H9 (cell line): Measurements from ENCODE around the gene ZNRF3. TPM values are rescaled to one million over a fixed set of nuclear protein-coding genes. Genes with fewer than 3 reads are reported as not detected.

ENCODE experiments used
- DNase-seq: peaks from one replicate; pipeline ENCODE4 v3.0.0-alpha.2; 2017
- H2AFZ ChIP-seq: one replicate; pipeline ENCODE4 v1.6.1; 2013; ENCODE audit warnings: mild to moderate bottlenecking, low read length, control low read depth, moderate library complexity
- H2AK5ac ChIP-seq: 2 replicates; pipeline ENCODE4 v1.6.1; 2013; ENCODE audit warnings: low read length, control low read depth, mixed read lengths; ENCODE audit not compliant: insufficient read length
- H2BK120ac ChIP-seq: one replicate; pipeline ENCODE4 v1.6.1; 2013; ENCODE audit warnings: low read depth, mild to moderate bottlenecking, low read length, control low read depth, inconsistent platforms; ENCODE audit not compliant: poor library complexity, severe bottlenecking
- H2BK12ac ChIP-seq: 2 replicates; pipeline ENCODE4 v1.6.1; 2013; ENCODE audit warnings: low read length, control low read depth, mixed read lengths, low read depth; ENCODE audit not compliant: insufficient read length
- H2BK15ac ChIP-seq: 2 replicates; pipeline ENCODE4 v1.6.1; 2013; ENCODE audit warnings: low read depth, low read length, control low read depth
- H2BK20ac ChIP-seq: one replicate; pipeline ENCODE4 v1.6.1; 2013; ENCODE audit warnings: low read depth, mild to moderate bottlenecking, low read length, control low read depth, inconsistent platforms; ENCODE audit not compliant: poor library complexity, severe bottlenecking
- H2BK5ac ChIP-seq: 2 replicates; pipeline ENCODE4 v1.6.1; 2013; ENCODE audit warnings: low read length, control low read depth, mixed read lengths; ENCODE audit not compliant: insufficient read length
- H3K14ac ChIP-seq: 2 replicates; pipeline ENCODE4 v1.6.1; 2013; ENCODE audit warnings: low read length, control low read depth; ENCODE audit not compliant: insufficient read depth
- H3K18ac ChIP-seq: 2 replicates; pipeline ENCODE4 v1.6.1; 2013; ENCODE audit warnings: low read depth, mild to moderate bottlenecking, mixed read lengths, low read length, control low read depth; ENCODE audit not compliant: insufficient read length
- H3K23ac ChIP-seq: 2 replicates; pipeline ENCODE4 v1.6.1; 2013; ENCODE audit warnings: low read length, control low read depth, mixed read lengths, low read depth; ENCODE audit not compliant: insufficient read length
- H3K23me2 ChIP-seq: 2 replicates; pipeline ENCODE4 v1.6.1; 2013; ENCODE audit warnings: low read depth, mild to moderate bottlenecking, mixed read lengths, low read length, control low read depth; ENCODE audit not compliant: insufficient read length, poor library complexity, severe bottlenecking
- H3K27ac ChIP-seq: 2 replicates; pipeline ENCODE4 v1.5.1; 2013; ENCODE audit warnings: low read length, control low read depth, mixed read lengths, low read depth; ENCODE audit not compliant: insufficient read length
- H3K27me3 ChIP-seq: 2 replicates; pipeline ENCODE4 v1.6.1; 2013; ENCODE audit warnings: low read length, control low read depth, inconsistent platforms; ENCODE audit not compliant: insufficient read depth
- H3K4ac ChIP-seq: 2 replicates; pipeline ENCODE4 v1.6.1; 2013; ENCODE audit warnings: low read depth, mild to moderate bottlenecking, control low read depth, inconsistent platforms, low read length, moderate library complexity
- H3K4me1 ChIP-seq: 2 replicates; pipeline ENCODE4 v1.6.1; 2013; ENCODE audit warnings: low read length, control low read depth, inconsistent platforms; ENCODE audit not compliant: insufficient read depth
- H3K4me2 ChIP-seq: 2 replicates; pipeline ENCODE4 v1.6.1; 2013; ENCODE audit warnings: low read length, control low read depth, mixed read lengths; ENCODE audit not compliant: insufficient read length, insufficient read depth
- H3K56ac ChIP-seq: 2 replicates; pipeline ENCODE4 v1.6.1; 2013; ENCODE audit warnings: low read depth, mild to moderate bottlenecking, mixed read lengths, low read length, control low read depth; ENCODE audit not compliant: insufficient read length
- H3K79me1 ChIP-seq: 2 replicates; pipeline ENCODE4 v1.6.1; 2013; ENCODE audit warnings: low read depth, mild to moderate bottlenecking, moderate library complexity, low read length, control low read depth, inconsistent platforms; ENCODE audit not compliant: insufficient read depth, poor library complexity, severe bottlenecking
- H3K79me2 ChIP-seq: 2 replicates; pipeline ENCODE4 v1.6.1; 2013; ENCODE audit warnings: low read length, control low read depth, inconsistent platforms; ENCODE audit not compliant: insufficient read depth
- H3K9ac ChIP-seq: 2 replicates; pipeline ENCODE4 v1.6.1; 2013; ENCODE audit warnings: low read length, control low read depth, mixed read lengths; ENCODE audit not compliant: insufficient read length; ENCODE audit errors: extremely low read depth
- H3K9me3 ChIP-seq: one replicate; pipeline ENCODE4 v1.6.1; 2013; ENCODE audit warnings: low read depth, low read length, inconsistent platforms; ENCODE audit not compliant: control insufficient read depth
- H3T11ph ChIP-seq: one replicate; pipeline ENCODE4 v1.6.1; 2013; ENCODE audit warnings: mild to moderate bottlenecking, low read length, control low read depth, inconsistent platforms
- H4K20me1 ChIP-seq: one replicate; pipeline ENCODE4 v1.6.1; 2013; ENCODE audit not compliant: control insufficient read depth, insufficient read length, insufficient read depth
- H4K5ac ChIP-seq: 2 replicates; pipeline ENCODE4 v1.6.1; 2013; ENCODE audit warnings: low read depth, mild to moderate bottlenecking, mixed read lengths, low read length, control low read depth; ENCODE audit not compliant: insufficient read length
- H4K8ac ChIP-seq: replicated peaks from 2 replicates; pipeline ENCODE4 v1.6.1; 2013; ENCODE audit warnings: low read length, control low read depth, mixed read lengths, low read depth; ENCODE audit not compliant: insufficient read length
- H4K91ac ChIP-seq: 2 replicates; pipeline ENCODE4 v1.6.1; 2013; ENCODE audit warnings: low read depth, mild to moderate bottlenecking, moderate library complexity, mixed read lengths, low read length, control low read depth; ENCODE audit not compliant: insufficient read length
- H3K27ac Mint-ChIP-seq, 3 experiments: 2 replicates in 2 of 3; 3 replicates in 1 of 3; pipeline ENCODE4 v1.8.0; 2020 to 2021; ENCODE audit warnings: mixed read lengths in 3 of 3, mild to moderate bottlenecking in 1 of 3, moderate library complexity in 1 of 3
- H3K27me3 Mint-ChIP-seq: 2 replicates; pipeline ENCODE4 v1.8.0; 2021; ENCODE audit warnings: low read depth, mild to moderate bottlenecking, moderate library complexity, mixed read lengths
- H3K36me3 Mint-ChIP-seq, 3 experiments: 2 replicates in 2 of 3; 3 replicates in 1 of 3; pipeline ENCODE4 v1.8.0; 2020 to 2021; ENCODE audit warnings: low read depth in 3 of 3, mixed read lengths in 3 of 3; ENCODE audit not compliant: insufficient read depth in 1 of 3
- H3K4me1 Mint-ChIP-seq, 2 experiments: 2 replicates each; pipeline ENCODE4 v1.8.0; 2020; ENCODE audit warnings: mixed read lengths in 2 of 2
- H3K4me3 Mint-ChIP-seq, 2 experiments: 2 replicates in 1 of 2; 3 replicates in 1 of 2; pipeline ENCODE4 v1.8.0; 2020 to 2021; ENCODE audit warnings: mild to moderate bottlenecking in 2 of 2, mixed read lengths in 2 of 2, moderate library complexity in 1 of 2
- H3K9me3 Mint-ChIP-seq, 2 experiments: 2 replicates in 1 of 2; 3 replicates in 1 of 2; pipeline ENCODE4 v1.8.0; 2020; ENCODE audit warnings: mild to moderate bottlenecking in 2 of 2, mixed read lengths in 2 of 2, moderate library complexity in 1 of 2
- CTCF ChIP-seq: fragments of 200-600 bp; sonication (generic); conservative IDR thresholded peaks from 3 replicates; pipeline ENCODE4 v1.8.0; 2021; ENCODE audit warnings: antibody characterized with exemption, mild to moderate bottlenecking
- WGBS: extraction: QIAGEN DNeasy Blood & Tissue Kit; methylation state at CpG from one replicate; pipeline ENCODE4 v1.1.7; 2013; ENCODE audit warnings: missing lambda C conversion rate, low lambda C conversion rate, mixed read lengths; ENCODE audit not compliant: insufficient read length; ENCODE audit errors: extremely low coverage; 5-methylcytosine and 5-hydroxymethylcytosine counted together
- total RNA-seq: library from RNA; stranded (reverse); gene quantifications from 2 replicates; pipeline ENCODE4 v1.2.1, GENCODE V29; 2021

The ZNRF3 gene
- total RNA-seq, 1 experiment from 2014 or later = 20.6 TPM

- Mint-ChIP-seq H3K9me3 (no peaks in the 10 kb centered on the region), H3K27ac (no peak overlapping the region), H3K36me3 (peaks cover 0 to 3% (median 0%) of the 10 kb centered on the region in 3 experiments; a peak in 1 of 7 replicates), H3K27me3 (no peaks in the 10 kb centered on the region; the same call in 1 of the 2 replicates), H3K4me1 (peaks cover 8 to 12% of the 10 kb centered on the region in 2 experiments), H3K4me3 (no peak overlapping the region)
- H3K4me2 ChIP-seq = no peak overlapping the region
- no peak overlapping the region for H2BK120ac ChIP-seq
- H3K79me2 ChIP-seq = no peaks in the 10 kb centered on the region
- no peak overlapping the region for H3K56ac ChIP-seq
- H3K9me3 ChIP-seq = no peaks in the 10 kb centered on the region
- no peak overlapping the region for H2BK20ac ChIP-seq
- no peak overlapping the region for H2BK12ac ChIP-seq
- H3K18ac ChIP-seq = no peak overlapping the region
- H3K27me3 ChIP-seq = no peaks in the 10 kb centered on the region
- H3T11ph ChIP-seq = no peak overlapping the region
- H4K20me1 ChIP-seq = no peaks in the 10 kb centered on the region
- no peak overlapping the region for H4K91ac ChIP-seq
- H3K23ac ChIP-seq = no peak overlapping the region
- no peak overlapping the region for H2BK5ac ChIP-seq
- no peak overlapping the region for H3K14ac ChIP-seq
- H4K8ac ChIP-seq = no peak overlapping the region
- no peak overlapping the region for H2AK5ac ChIP-seq
- peaks cover 4% of the 10 kb centered on the region; the same call in 1 of the 2 replicates for H3K4me1 ChIP-seq
- no peak for DNase-seq
- H3K27ac ChIP-seq = no peak overlapping the region
- H2AFZ ChIP-seq = no peak overlapping the region
- no peaks in the 10 kb centered on the region for H3K79me1 ChIP-seq
- H2BK15ac ChIP-seq = no peak overlapping the region
- WGBS = no CpG with 5 or more reads among the region's 4 CpGs
- no peaks in the 10 kb centered on the region for H3K23me2 ChIP-seq
- H3K4ac ChIP-seq = no peak overlapping the region
- H3K9ac ChIP-seq = no peak overlapping the region
- TF ChIP-seq CTCF = no peak
- H4K5ac ChIP-seq = no peak overlapping the region
These were observed 208.9 kb downstream of the ZNRF3 start for GRCh38 chr22:29092243-29092642.
